GM12865 (cell line): ENCODE results near the gene ING2.

ENCODE experiments used
- DNase-seq: peaks from one replicate; pipeline ENCODE4 v3.0.0; 2010; ENCODE audit warnings: low read depth
- H3K4me3 ChIP-seq: 2 replicates; pipeline ENCODE4 v1.5.1; 2011; ENCODE audit warnings: mild to moderate bottlenecking, low read depth, low read length, control low read depth
- TF ChIP-seq, protein P1 (sequence below): IDR thresholded peaks from 2 replicates; pipeline ENCODE4 v1.5.1; 2011; ENCODE audit warnings: low read length, control low read depth, low read depth, inconsistent platforms; ENCODE audit not compliant: insufficient read depth; ENCODE audit errors: missing control alignments

ING2 gene

GRCh38 chr4:183515411-183515810 lies 10.6 kb downstream of the ING2 start:
- H3K4me3 ChIP-seq: no peak overlapping the region
- TF ChIP-seq, protein P1, sequence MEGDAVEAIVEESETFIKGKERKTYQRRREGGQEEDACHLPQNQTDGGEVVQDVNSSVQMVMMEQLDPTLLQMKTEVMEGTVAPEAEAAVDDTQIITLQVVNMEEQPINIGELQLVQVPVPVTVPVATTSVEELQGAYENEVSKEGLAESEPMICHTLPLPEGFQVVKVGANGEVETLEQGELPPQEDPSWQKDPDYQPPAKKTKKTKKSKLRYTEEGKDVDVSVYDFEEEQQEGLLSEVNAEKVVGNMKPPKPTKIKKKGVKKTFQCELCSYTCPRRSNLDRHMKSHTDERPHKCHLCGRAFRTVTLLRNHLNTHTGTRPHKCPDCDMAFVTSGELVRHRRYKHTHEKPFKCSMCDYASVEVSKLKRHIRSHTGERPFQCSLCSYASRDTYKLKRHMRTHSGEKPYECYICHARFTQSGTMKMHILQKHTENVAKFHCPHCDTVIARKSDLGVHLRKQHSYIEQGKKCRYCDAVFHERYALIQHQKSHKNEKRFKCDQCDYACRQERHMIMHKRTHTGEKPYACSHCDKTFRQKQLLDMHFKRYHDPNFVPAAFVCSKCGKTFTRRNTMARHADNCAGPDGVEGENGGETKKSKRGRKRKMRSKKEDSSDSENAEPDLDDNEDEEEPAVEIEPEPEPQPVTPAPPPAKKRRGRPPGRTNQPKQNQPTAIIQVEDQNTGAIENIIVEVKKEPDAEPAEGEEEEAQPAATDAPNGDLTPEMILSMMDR: no peak
- DNase-seq: no peak

DNA sequence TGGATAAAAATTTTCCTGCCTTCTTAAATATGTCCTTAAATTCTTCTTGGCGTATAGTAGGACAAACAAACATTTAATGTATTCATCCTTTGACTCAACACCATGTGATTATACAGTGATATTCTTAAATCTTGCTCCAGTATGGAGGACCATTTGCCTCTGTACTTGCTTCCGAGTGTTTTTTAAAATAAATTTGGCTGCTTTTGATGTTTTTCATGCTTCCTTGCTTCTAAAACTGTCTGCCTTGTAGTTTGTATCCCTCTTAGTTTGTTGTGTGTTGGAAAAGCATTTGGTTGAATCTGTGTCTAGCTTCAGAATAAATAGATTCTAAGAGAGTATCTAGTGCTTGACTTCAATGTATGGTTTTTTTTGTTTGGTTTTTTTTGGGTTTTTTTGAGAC lies 12.3 kb downstream of the ING2 start:
- no peak overlapping the region for H3K4me3 ChIP-seq
- no peak for DNase-seq
- TF ChIP-seq, protein P1: no peak

DNA sequence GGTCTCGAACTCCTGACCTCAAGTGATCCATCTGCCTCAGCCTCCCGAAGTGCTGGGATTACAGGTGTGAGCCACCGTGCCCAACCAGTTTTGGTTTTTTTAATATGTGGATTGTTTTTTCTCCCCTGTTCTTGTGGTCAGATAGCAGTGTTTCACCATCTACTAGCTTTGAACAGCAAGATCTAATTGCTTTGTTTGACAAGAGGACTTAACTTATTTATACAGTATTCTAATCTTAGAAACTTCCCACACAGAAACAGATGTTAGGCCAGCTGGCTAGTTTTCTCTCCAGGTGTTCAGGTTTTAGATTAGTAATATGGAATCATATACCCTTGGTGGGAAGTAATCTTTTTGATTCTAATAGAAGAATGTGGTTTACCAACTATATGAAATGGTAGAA lies 12.9 kb downstream of the ING2 start:
- no peak for DNase-seq
- TF ChIP-seq, protein P1: no peak
- H3K4me3 ChIP-seq: no peak overlapping the region

DNA sequence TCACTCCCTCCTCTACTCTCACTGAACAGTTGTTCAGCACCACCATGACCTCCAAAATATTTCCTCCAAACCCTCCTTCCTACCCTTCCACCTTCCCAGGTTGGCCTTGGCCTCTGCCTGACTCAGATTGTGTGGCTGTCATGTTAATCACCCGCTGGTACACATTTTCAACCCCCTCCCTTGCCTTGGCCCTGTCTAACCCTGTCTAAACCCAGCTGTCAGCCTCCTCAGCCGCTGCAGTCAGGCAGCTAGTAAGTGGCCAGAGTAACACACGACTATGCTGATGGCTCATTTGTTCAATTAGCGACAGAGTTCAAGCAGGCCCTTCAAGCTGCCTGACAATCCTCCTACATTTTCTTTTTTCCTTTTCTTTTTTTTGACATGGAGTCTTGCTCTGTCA lies 18.0 kb downstream of the ING2 start:
- no peak overlapping the region for H3K4me3 ChIP-seq
- TF ChIP-seq, protein P1: no peak
- no peak for DNase-seq

DNA sequence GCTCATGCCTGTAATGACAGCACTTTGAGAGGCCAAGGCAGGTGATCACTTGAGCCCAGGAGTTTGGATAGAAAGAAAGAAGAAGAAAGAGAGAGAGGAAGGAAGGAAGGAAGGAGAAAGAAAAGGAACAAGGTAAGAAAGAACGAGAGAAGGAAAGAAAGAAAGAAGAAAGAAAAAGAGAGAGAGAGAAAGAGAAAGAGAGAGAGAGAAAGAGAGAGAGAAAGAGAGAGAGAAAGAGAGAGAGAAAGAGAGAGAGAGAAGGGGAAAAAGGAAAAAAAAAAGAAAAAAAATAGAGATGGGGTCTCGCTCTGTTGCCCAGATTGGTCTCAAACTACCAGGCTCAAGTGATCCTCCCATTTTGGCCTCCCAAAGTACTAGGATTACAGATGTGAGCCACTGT lies 22.5 kb downstream of the ING2 start:
- H3K4me3 ChIP-seq: no peak overlapping the region
- TF ChIP-seq, protein P1: no peak
- no peak for DNase-seq

- TF ChIP-seq, protein P1: no peak
- no peak for DNase-seq
- no peak overlapping the region for H3K4me3 ChIP-seq
Measured at GRCh38 chr4:183532821-183533220, 28.0 kb downstream of the ING2 start.

DNA sequence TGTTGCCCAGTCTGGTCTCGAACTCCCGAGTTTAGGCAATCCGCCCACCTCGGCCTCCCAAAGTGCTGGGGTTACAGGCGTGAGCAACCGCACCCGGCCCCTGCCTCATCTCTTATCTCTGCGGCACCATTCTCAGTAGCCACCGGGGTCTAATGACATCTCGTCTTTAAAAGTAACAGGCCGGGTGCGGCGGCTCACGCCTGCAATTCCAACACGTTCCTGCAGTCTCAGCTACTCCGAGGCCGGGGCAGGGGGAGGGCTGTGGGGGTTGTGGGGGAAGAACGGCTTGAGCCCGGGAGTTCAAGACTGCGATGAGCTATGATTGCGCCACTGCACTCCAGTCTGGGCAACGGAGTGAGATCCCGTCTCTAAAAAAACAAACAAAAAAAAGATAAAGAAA lies 28.8 kb downstream of the ING2 start:
- no peak for DNase-seq
- H3K4me3 ChIP-seq: no peak overlapping the region

More for the DNA sequence above, 28.8 kb downstream of the ING2 start:
- TF ChIP-seq, protein P1: no peak
